Neuronal stem cell (in vitro differentiated cells): ENCODE measurements around the gene CDH15.

ENCODE experiments used
- DNase-seq: peaks from one replicate; pipeline ENCODE4 v3.0.0-alpha.2; 2013; ENCODE audit warnings: low spot score
- H2AFZ ChIP-seq: one replicate; pipeline ENCODE4 v1.6.1; 2013; ENCODE audit warnings: mild to moderate bottlenecking, low read length, inconsistent platforms
- H2AK5ac ChIP-seq: 2 replicates; pipeline ENCODE4 v1.6.1; 2013; ENCODE audit warnings: low read depth, mild to moderate bottlenecking, inconsistent platforms, low read length, moderate library complexity, mixed read lengths
- H2BK120ac ChIP-seq: 2 replicates; pipeline ENCODE4 v1.6.1; 2013; ENCODE audit warnings: low read depth, mild to moderate bottlenecking, inconsistent platforms, low read length, moderate library complexity, mixed read lengths
- H2BK12ac ChIP-seq: one replicate; pipeline ENCODE4 v1.6.1; 2013; ENCODE audit warnings: low read length, inconsistent platforms
- H2BK15ac ChIP-seq: 2 replicates; pipeline ENCODE4 v1.6.1; 2013; ENCODE audit warnings: mild to moderate bottlenecking, low read length, inconsistent platforms, mixed read lengths
- H2BK5ac ChIP-seq: one replicate; pipeline ENCODE4 v1.6.1; 2013; ENCODE audit warnings: inconsistent platforms, mild to moderate bottlenecking, low read length, moderate library complexity
- H3K14ac ChIP-seq: one replicate; pipeline ENCODE4 v1.6.1; 2013; ENCODE audit warnings: low read length, inconsistent platforms
- H3K18ac ChIP-seq: 2 replicates; pipeline ENCODE4 v1.6.1; 2013; ENCODE audit warnings: low read length, inconsistent platforms
- H3K23ac ChIP-seq: 2 replicates; pipeline ENCODE4 v1.6.1; 2013; ENCODE audit warnings: low read depth, mild to moderate bottlenecking, mixed read lengths, low read length, inconsistent platforms; ENCODE audit not compliant: poor library complexity
- H3K27ac ChIP-seq: replicated peaks from 3 replicates; pipeline ENCODE4 v1.5.1; 2013; ENCODE audit warnings: low read length, inconsistent platforms
- H3K27me3 ChIP-seq, 3 experiments: 2 replicates each; pipeline ENCODE4 v1.6.1; 2013; ENCODE audit warnings: low read length in 3 of 3, mild to moderate bottlenecking in 2 of 3, inconsistent platforms in 1 of 3, low read depth in 1 of 3, mixed read lengths in 1 of 3, moderate library complexity in 1 of 3; ENCODE audit not compliant: control insufficient read depth in 3 of 3, insufficient read depth in 3 of 3
- H3K36me3 ChIP-seq, 2 donors: replicated peaks in 1 of 2; 2 replicates each; pipeline ENCODE4 v1.6.1; 2013; ENCODE audit warnings: low read length in 2 of 2; ENCODE audit not compliant: control insufficient read depth in 2 of 2, insufficient read depth in 2 of 2
- H3K4ac ChIP-seq: 2 replicates; pipeline ENCODE4 v1.6.1; 2013; ENCODE audit warnings: inconsistent platforms, mild to moderate bottlenecking, low read length, moderate library complexity
- H3K4me1 ChIP-seq, 2 donors: 1 replicate in 1 of 2; 2 replicates in 1 of 2; pipeline ENCODE4 v1.6.1; 2013; ENCODE audit warnings: low read length in 2 of 2, low read depth in 1 of 2; ENCODE audit not compliant: control insufficient read depth in 2 of 2, insufficient read depth in 1 of 2
- H3K4me2 ChIP-seq: one replicate; pipeline ENCODE4 v1.6.1; 2013; ENCODE audit warnings: mild to moderate bottlenecking, low read length, inconsistent platforms; ENCODE audit not compliant: insufficient read depth, poor library complexity, severe bottlenecking
- H3K4me3 ChIP-seq, 2 donors: 2 replicates each; pipeline ENCODE4 v1.5.1; 2013; ENCODE audit warnings: low read length in 2 of 2, mild to moderate bottlenecking in 2 of 2, inconsistent platforms in 1 of 2, moderate library complexity in 1 of 2
- H3K79me1 ChIP-seq: one replicate; pipeline ENCODE4 v1.6.1; 2013; ENCODE audit warnings: low read depth, mild to moderate bottlenecking, inconsistent platforms, low read length, moderate library complexity
- H3K9ac ChIP-seq: one replicate; pipeline ENCODE4 v1.6.1; 2013; ENCODE audit warnings: mild to moderate bottlenecking, low read depth, low read length, inconsistent platforms; ENCODE audit not compliant: poor library complexity
- H3K9me3 ChIP-seq, 2 donors: replicated peaks in 1 of 2; 2 replicates each; pipeline versions ENCODE3 to v1.6.1; 2013; ENCODE audit warnings: low read length in 2 of 2, mild to moderate bottlenecking in 2 of 2, inconsistent platforms in 1 of 2, low read depth in 1 of 2, mixed read lengths in 1 of 2, moderate library complexity in 1 of 2; ENCODE audit not compliant: control insufficient read depth in 2 of 2, insufficient read depth in 1 of 2
- H4K8ac ChIP-seq: one replicate; pipeline ENCODE4 v1.6.1; 2013; ENCODE audit warnings: low read depth, mild to moderate bottlenecking, inconsistent platforms, low read length, moderate library complexity
- H4K91ac ChIP-seq: one replicate; pipeline ENCODE4 v1.6.1; 2013; ENCODE audit warnings: low read length, low read depth, mild to moderate bottlenecking, inconsistent platforms; ENCODE audit not compliant: poor library complexity
- WGBS, 2 donors: extraction: QIAGEN DNeasy Blood & Tissue Kit; methylation state at CpG; one replicate each; pipeline ENCODE4 v1.1.7; 2013; ENCODE audit warnings: missing lambda C conversion rate in 2 of 2, mixed read lengths in 1 of 2; ENCODE audit not compliant: insufficient read length in 2 of 2, insufficient replicate concordance in 1 of 2; ENCODE audit errors: extremely low coverage in 2 of 2; 5-methylcytosine and 5-hydroxymethylcytosine counted together

CDH15 gene

GRCh38 chr16:89221604-89222003 lies 50.1 kb downstream of the CDH15 start:
- Histone ChIP-seq H3K36me3 (peaks cover 24 to 54% of the 10 kb centered on the region in 2 donors), H2BK5ac (no peak overlapping the region), H3K9me3 (peaks cover 0 to 3% of the 10 kb centered on the region in 2 donors), H3K79me1 (peaks cover 4% of the 10 kb centered on the region), H3K18ac (no peak overlapping the region), H3K14ac (no peak overlapping the region), H4K91ac (no peak overlapping the region), H3K4ac (no peak overlapping the region), H2AFZ (no peak overlapping the region), H3K4me2 (no peak overlapping the region), H2BK12ac (no peak overlapping the region), H3K27ac (no peak overlapping the region), H4K8ac (no peak overlapping the region), H3K27me3 (peaks cover 0 to 2% (median 0%) of the 10 kb centered on the region in 3 experiments), H3K4me3 (no peak overlapping the region), H2BK120ac (no peak overlapping the region), H3K4me1 (peaks cover 2 to 4% of the 10 kb centered on the region in 2 donors), H3K9ac (peak overlapping the region; percentile 63), H3K23ac (no peak overlapping the region), H2BK15ac (no peak overlapping the region), H2AK5ac (no peak overlapping the region)
- no peak for DNase-seq
- WGBS, 2 donors = no CpG with 5 or more reads among the region's 3 CpGs

- H3K27me3 ChIP-seq = peaks cover 0 to 2% (median 0%) of the 10 kb centered on the region in 3 experiments
- no peak overlapping the region for H3K18ac ChIP-seq
- no peak overlapping the region for H2BK12ac ChIP-seq
- no peak overlapping the region for H3K23ac ChIP-seq
- H4K91ac ChIP-seq = no peak overlapping the region
- H3K79me1 ChIP-seq = peaks cover under 1% of the 10 kb centered on the region
- H3K9ac ChIP-seq = no peak overlapping the region
- DNase-seq = no peak
- H2AK5ac ChIP-seq = no peak overlapping the region
- no peaks in the 10 kb centered on the region for H3K4me1 ChIP-seq
- H4K8ac ChIP-seq = no peak overlapping the region
- H2BK5ac ChIP-seq = no peak overlapping the region
- H3K4ac ChIP-seq = no peak overlapping the region
- no peak overlapping the region for H2AFZ ChIP-seq
- peaks cover 7 to 17% of the 10 kb centered on the region in 2 donors for H3K9me3 ChIP-seq
- no peak overlapping the region for H2BK15ac ChIP-seq
- no peak overlapping the region for H3K27ac ChIP-seq
- no peak overlapping the region for H3K14ac ChIP-seq
- no peak overlapping the region for H3K4me2 ChIP-seq
- H3K36me3 ChIP-seq = peaks cover 37 to 67% of the 10 kb centered on the region in 2 donors
- no CpG with 5 or more reads among the region's 21 CpGs for WGBS, 2 donors
- no peak overlapping the region for H2BK120ac ChIP-seq
- H3K4me3 ChIP-seq = no peak overlapping the region
These were observed 51.4 kb downstream of the CDH15 start for GRCh38 chr16:89222931-89223330.

DNA sequence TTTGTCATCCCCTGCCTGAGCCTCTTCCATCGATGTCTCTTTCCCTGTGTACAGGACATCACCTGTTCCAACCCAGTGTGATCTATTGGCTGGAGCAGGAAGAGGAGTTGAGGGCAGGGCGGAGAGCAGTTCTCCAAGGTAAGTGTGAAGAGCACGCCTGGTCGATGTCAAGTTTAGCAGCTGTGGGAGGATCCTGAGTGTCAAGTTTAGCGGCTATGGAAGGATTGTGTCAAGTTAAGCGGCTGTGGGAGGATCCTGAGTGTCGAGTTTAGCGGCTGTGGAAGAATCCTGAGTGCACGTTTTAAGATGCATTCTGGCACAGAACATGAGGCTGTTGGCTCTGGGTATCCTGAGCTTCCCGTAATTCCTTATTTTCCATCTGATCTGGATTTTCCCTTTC lies 53.1 kb downstream of the CDH15 start:
- no peak overlapping the region for H2BK15ac ChIP-seq
- no peak overlapping the region for H4K8ac ChIP-seq
- no peak overlapping the region for H2AK5ac ChIP-seq
- H4K91ac ChIP-seq = no peak overlapping the region
- no peak overlapping the region for H3K23ac ChIP-seq
- no peaks in the 10 kb centered on the region for H3K79me1 ChIP-seq
- H3K14ac ChIP-seq = no peak overlapping the region
- H3K36me3 ChIP-seq = peaks cover 45 to 84% of the 10 kb centered on the region in 2 donors
- peaks cover 10 to 22% of the 10 kb centered on the region in 2 donors for H3K9me3 ChIP-seq
- no peak overlapping the region for H2BK5ac ChIP-seq
- no peak overlapping the region for H3K9ac ChIP-seq
- no peak overlapping the region for H2BK120ac ChIP-seq
- H2AFZ ChIP-seq = no peak overlapping the region
- no peak overlapping the region for H3K4me2 ChIP-seq
- H3K27ac ChIP-seq = no peak overlapping the region
- DNase-seq = no peak
- no peak overlapping the region for H3K18ac ChIP-seq
- H3K4ac ChIP-seq = no peak overlapping the region
- no peak overlapping the region for H2BK12ac ChIP-seq
- H3K4me3 ChIP-seq = no peak overlapping the region
- WGBS, 2 donors = no CpG with 5 or more reads among the region's 10 CpGs
- H3K4me1 ChIP-seq = no peaks in the 10 kb centered on the region
- H3K27me3 ChIP-seq = peaks cover 0 to 2% (median 0%) of the 10 kb centered on the region in 3 experiments

DNA sequence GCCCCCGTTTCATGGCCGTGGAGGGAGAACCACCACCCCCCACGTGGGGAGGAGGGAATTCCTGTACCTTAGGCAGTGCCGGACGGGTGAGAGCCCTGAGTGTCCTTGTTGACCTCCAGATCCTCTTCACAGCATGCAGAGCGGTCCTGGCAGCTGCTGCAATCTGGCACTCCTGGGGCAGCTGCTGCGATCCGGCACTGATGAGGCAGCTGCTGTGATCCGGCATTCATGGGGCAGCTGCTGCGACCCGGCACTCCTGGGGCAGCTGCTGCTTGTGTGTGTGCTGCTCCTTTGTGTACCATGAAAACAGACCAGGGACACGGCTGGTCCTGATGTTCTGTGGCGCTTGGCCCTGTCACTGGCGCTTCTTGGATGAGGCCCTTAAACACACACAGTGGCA lies 58.7 kb downstream of the CDH15 start:
- Histone ChIP-seq H2BK120ac (no peak overlapping the region), H3K4ac (no peak overlapping the region), H2BK12ac (no peak overlapping the region), H3K9me3 (peaks cover 10 to 46% of the 10 kb centered on the region in 2 donors), H3K9ac (no peak overlapping the region), H3K79me1 (peaks cover 7% of the 10 kb centered on the region), H3K4me3 (peak overlapping the region in 1 of 2 donors; percentile 20), H4K91ac (peak overlapping the region; percentile 47), H3K27ac (no peak overlapping the region), H3K4me1 (no peaks in the 10 kb centered on the region), H2AK5ac (no peak overlapping the region), H3K27me3 (no peaks in the 10 kb centered on the region), H3K18ac (no peak overlapping the region), H3K23ac (no peak overlapping the region), H3K14ac (no peak overlapping the region), H4K8ac (peak overlapping the region; percentile 44), H3K4me2 (no peak overlapping the region), H2BK15ac (no peak overlapping the region), H3K36me3 (peaks cover 66 to 93% of the 10 kb centered on the region in 2 donors), H2BK5ac (no peak overlapping the region), H2AFZ (no peak overlapping the region)
- WGBS, 2 donors = no CpG with 5 or more reads among the region's 14 CpGs
- DNase-seq = no peak
